GM19239 (cell line): Measurements from ENCODE around the gene ARHGAP21.
"Not testable (repeated sequence)": the region's sequence is repeated elsewhere in the genome, so short reads cannot be mapped to it uniquely, and the experiment has no call there.

ENCODE experiments used
- DNase-seq: peaks from one replicate; pipeline ENCODE4 v3.0.0; 2011; ENCODE audit warnings: low spot score; ENCODE audit not compliant: insufficient read length
- FAIRE-seq: peaks from 2 replicates; lab custom pipeline; 2011; peaks lifted over from hg19 to GRCh38; lab: Jason Lieb, UNC

ARHGAP21 gene

GRCh38 chr10:24650669-24651391 lies 72.9 kb downstream of the ARHGAP21 start:
- no peak for DNase-seq
- peak; percentile 87 for FAIRE-seq

GRCh38 chr10:24645784-24646183 lies 77.9 kb downstream of the ARHGAP21 start:
- peak; percentile 45 for FAIRE-seq
- DNase-seq: no peak

- no peak for DNase-seq
- no peak for FAIRE-seq
Observed at GRCh38 chr10:24645022-24645421, 78.7 kb downstream of the ARHGAP21 start.

GRCh38 chr10:24643679-24644209 lies 79.9 kb downstream of the ARHGAP21 start:
- FAIRE-seq (peak; percentile 14), DNase-seq (no peak)

- FAIRE-seq (peak; percentile 95), DNase-seq (no peak)
Observed at GRCh38 chr10:24642921-24643678, 80.6 kb downstream of the ARHGAP21 start.

GRCh38 chr10:24639124-24639523 lies 84.6 kb downstream of the ARHGAP21 start:
- FAIRE-seq (no peak), DNase-seq (no peak)

GRCh38 chr10:24625778-24626177 lies 97.9 kb downstream of the ARHGAP21 start:
- DNase-seq (no peak), FAIRE-seq (no peak)

- FAIRE-seq (no peak), DNase-seq (no peak)
Observed at GRCh38 chr10:24623383-24623782, 100.3 kb downstream of the ARHGAP21 start.

GRCh38 chr10:24622781-24623301 lies 100.8 kb downstream of the ARHGAP21 start:
- DNase-seq (no peak), FAIRE-seq (peak; percentile 47)

GRCh38 chr10:24621035-24621795 lies 102.5 kb downstream of the ARHGAP21 start:
- not testable (repeated sequence) for FAIRE-seq, DNase-seq

GRCh38 chr10:24619994-24620310 lies 103.7 kb downstream of the ARHGAP21 start:
- FAIRE-seq, DNase-seq: not testable (repeated sequence)

- FAIRE-seq: not testable (repeated sequence)
Observed at GRCh38 chr10:24619291-24619993, 104.2 kb downstream of the ARHGAP21 start.

GRCh38 chr10:24618401-24618800 lies 105.3 kb downstream of the ARHGAP21 start:
- no peak for FAIRE-seq
- no peak for DNase-seq

More at GRCh38 chr10:24619291-24619993, 104.2 kb downstream of the ARHGAP21 start:
- not testable (repeated sequence) for DNase-seq

- DNase-seq: peak; percentile 3
- no peak for FAIRE-seq
Observed at GRCh38 chr10:24617771-24618396, 105.8 kb downstream of the ARHGAP21 start.

- FAIRE-seq (no peak), DNase-seq (no peak)
Observed at GRCh38 chr10:24616536-24616935, 107.2 kb downstream of the ARHGAP21 start.

GRCh38 chr10:24606021-24606420 lies 117.7 kb downstream of the ARHGAP21 start:
- no peak for FAIRE-seq
- no peak for DNase-seq

- DNase-seq (no peak), FAIRE-seq (no peak)
Observed at GRCh38 chr10:24605141-24605540, 118.5 kb downstream of the ARHGAP21 start.

- DNase-seq (no peak), FAIRE-seq (no peak)
Observed at GRCh38 chr10:24603333-24603732, 120.4 kb downstream of the ARHGAP21 start.

- DNase-seq (no peak), FAIRE-seq (no peak)
Observed at GRCh38 chr10:24597961-24598360, 125.7 kb downstream of the ARHGAP21 start.
